ENCODE results near the gene IMPA2.

The IMPA2 gene

GRCh38 chr18:12053289-12053688, 72.0 kb downstream of the IMPA2 start:
- no peaks in the 10 kb centered on the region for H3K4me1 ChIP-seq (ENCODE audit: insufficient read depth, poor library complexity, severe bottlenecking)
- no peaks in the 10 kb centered on the region for H3K9me3 ChIP-seq (ENCODE audit: severe bottlenecking)
- TF ChIP-seq CTCF (IDR thresholded peaks at IDR 0.05; ENCODE audit: poor library complexity, severe bottlenecking), result no peak
- H3K4me3 ChIP-seq (ENCODE audit: severe bottlenecking), result no peak overlapping the region
- H3K27me3 ChIP-seq (ENCODE audit: insufficient read depth, poor library complexity, severe bottlenecking), result no peaks in the 10 kb centered on the region
- DNase-seq (ENCODE audit: low spot score) (no peak), ATAC-seq (ENCODE audit: low read depth) (no peak)
- H3K36me3 ChIP-seq (ENCODE audit: low read depth), result no peaks in the 10 kb centered on the region
- H3K27ac ChIP-seq (ENCODE audit: poor library complexity, severe bottlenecking), result no peak overlapping the region

GRCh38 chr18:12056034-12056883, 75.0 kb downstream of the IMPA2 start:
- Histone ChIP-seq H3K4me1 (ENCODE audit: insufficient read depth, poor library complexity, severe bottlenecking) (no peaks in the 10 kb centered on the region), H3K27ac (ENCODE audit: poor library complexity, severe bottlenecking) (no peak overlapping the region), H3K36me3 (ENCODE audit: low read depth) (no peaks in the 10 kb centered on the region), H3K9me3 (ENCODE audit: severe bottlenecking) (no peaks in the 10 kb centered on the region), H3K27me3 (ENCODE audit: insufficient read depth, poor library complexity, severe bottlenecking) (no peaks in the 10 kb centered on the region), H3K4me3 (ENCODE audit: severe bottlenecking) (no peak overlapping the region)
- DNase-seq (ENCODE audit: low spot score), result no peak
- no peak for TF ChIP-seq CTCF (IDR thresholded peaks at IDR 0.05; ENCODE audit: poor library complexity, severe bottlenecking)
- ATAC-seq (ENCODE audit: low read depth), result no peak

GRCh38 chr18:12056884-12057402, 75.6 kb downstream of the IMPA2 start:
- H3K27ac ChIP-seq (ENCODE audit: poor library complexity, severe bottlenecking), result no peak overlapping the region
- no peaks in the 10 kb centered on the region for H3K9me3 ChIP-seq (ENCODE audit: severe bottlenecking)
- no peaks in the 10 kb centered on the region for H3K36me3 ChIP-seq (ENCODE audit: low read depth)
- no peak for TF ChIP-seq CTCF (IDR thresholded peaks at IDR 0.05; ENCODE audit: poor library complexity, severe bottlenecking)
- no peak for ATAC-seq (ENCODE audit: low read depth)
- no peaks in the 10 kb centered on the region for H3K27me3 ChIP-seq (ENCODE audit: insufficient read depth, poor library complexity, severe bottlenecking)
- H3K4me3 ChIP-seq (ENCODE audit: severe bottlenecking), result no peak overlapping the region
- no peak for DNase-seq (ENCODE audit: low spot score)
- H3K4me1 ChIP-seq (ENCODE audit: insufficient read depth, poor library complexity, severe bottlenecking), result no peaks in the 10 kb centered on the region

GRCh38 chr18:12057419-12058039, 76.2 kb downstream of the IMPA2 start:
- Histone ChIP-seq H3K4me1 (ENCODE audit: insufficient read depth, poor library complexity, severe bottlenecking) (no peaks in the 10 kb centered on the region), H3K9me3 (ENCODE audit: severe bottlenecking) (no peaks in the 10 kb centered on the region), H3K36me3 (ENCODE audit: low read depth) (no peaks in the 10 kb centered on the region), H3K27ac (ENCODE audit: poor library complexity, severe bottlenecking) (no peak overlapping the region), H3K27me3 (ENCODE audit: insufficient read depth, poor library complexity, severe bottlenecking) (no peaks in the 10 kb centered on the region), H3K4me3 (ENCODE audit: severe bottlenecking) (no peak overlapping the region)
- ATAC-seq (ENCODE audit: low read depth), result no peak
- TF ChIP-seq CTCF (IDR thresholded peaks at IDR 0.05; ENCODE audit: poor library complexity, severe bottlenecking), result no peak
- no peak for DNase-seq (ENCODE audit: low spot score)

Measured in RWPE2 (cell line).